ENCODE measurements around the gene CSNK2A2.

CSNK2A2 gene

DNA sequence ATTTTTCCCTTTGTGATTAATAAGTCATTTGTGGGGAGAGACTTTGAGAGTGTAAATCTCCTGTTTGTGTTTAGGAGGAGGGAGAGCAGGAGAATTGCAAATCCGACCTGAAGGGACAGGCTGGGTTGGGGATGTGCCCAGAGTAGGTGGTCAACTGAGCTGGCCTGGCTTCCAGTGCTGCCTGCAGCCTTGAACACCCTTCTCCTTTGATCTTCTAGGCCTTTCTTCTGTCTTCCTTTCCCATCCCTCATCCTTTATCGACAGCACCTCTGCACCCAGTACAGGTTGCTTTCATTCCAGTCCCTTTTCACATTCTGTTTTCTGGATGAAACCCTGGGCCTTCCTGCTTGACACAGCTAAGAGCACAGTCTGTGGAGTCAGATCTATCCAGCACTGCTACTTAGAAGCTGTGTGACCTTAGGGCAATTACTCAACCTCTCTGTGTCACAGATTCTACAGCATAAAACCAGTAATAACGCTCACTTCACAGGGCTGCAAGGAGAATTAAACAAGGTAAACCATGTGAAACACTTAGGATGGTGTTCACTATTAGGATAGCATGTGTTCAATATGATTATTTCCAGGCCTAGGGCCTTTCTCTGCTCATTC is 1.0 kb upstream of the CSNK2A2 start:
- no peak for DNase-seq
- no peak for ATAC-seq

DNA sequence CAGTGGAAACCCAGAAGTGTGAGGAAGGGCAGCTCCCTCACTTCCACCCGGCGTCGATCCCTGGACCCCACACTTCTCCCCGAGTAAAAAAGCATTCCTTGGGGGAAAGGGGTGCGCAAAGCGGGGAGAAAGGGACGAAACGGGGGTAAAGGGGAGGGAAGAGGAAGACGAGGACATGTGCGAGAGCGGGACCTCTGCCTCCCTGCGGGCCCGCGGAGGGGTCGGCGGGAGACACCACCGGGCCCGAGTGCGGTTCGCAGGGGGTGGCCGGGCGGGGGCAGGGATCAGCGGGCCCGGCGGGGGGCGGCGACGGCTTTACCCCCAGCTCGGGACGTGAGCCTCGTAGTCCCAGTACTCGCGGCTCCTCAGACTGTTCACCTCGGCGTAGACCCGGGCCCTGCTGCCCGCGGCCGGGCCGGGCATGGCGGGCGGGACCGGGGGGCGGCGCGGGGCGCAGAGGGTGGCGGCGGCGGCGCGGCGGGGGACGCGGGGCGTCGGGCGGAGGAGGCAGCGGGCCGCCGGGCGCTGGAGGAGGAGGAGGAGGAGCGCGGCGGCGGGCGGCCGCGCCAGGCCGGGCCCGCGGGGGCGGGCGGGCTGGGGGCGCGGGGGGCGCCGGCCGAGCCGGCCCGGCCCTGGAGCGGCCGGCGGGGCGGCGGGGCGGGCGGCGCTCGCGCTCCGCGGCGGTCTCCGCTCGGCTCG is 443 bp downstream of the CSNK2A2 start:
- DNase-seq = peak; percentile 25
- peak; percentile 30 for ATAC-seq

DNA sequence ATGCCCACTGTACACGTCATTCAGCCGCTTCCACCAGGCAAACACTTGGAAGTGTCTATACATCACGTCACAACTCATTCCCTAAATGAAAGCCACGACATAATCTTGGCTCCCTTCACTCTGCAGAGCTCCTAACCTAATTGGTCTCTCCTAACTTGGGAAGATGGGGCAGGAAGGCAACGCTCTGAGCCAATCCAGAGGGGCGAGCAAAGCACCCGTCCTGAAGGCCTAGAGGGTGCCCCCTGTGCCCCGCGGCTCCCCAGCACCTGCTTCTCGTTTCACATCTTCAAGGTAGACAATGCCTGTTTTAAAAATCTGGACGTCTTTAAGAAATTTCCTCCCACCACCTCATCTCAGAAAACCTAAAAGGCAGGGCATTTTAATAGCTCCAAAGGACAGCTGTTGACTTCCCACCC is 1.0 kb downstream of the CSNK2A2 start:
- DNase-seq = peak; percentile 20
- ATAC-seq = no peak

DNA sequence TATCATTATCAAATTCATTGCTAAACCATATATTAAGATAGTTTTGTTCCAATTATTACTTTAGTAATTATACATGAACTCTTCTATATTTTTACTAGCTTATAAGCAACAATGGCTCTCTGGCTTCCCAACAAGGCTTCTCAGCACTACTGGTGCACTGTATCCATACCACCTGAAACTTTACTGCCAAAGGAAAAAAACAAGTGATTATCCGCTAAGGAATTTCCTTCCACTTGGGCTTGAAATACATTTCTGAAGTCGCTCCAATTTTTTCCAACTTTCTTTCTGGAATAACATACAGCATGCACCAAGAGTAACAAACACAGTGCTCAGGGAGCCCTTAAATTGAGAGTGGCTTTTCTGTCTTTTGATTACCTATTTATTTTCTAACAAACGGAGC is 2.1 kb downstream of the CSNK2A2 start:
- ATAC-seq (no peak), DNase-seq (no peak)

DNA sequence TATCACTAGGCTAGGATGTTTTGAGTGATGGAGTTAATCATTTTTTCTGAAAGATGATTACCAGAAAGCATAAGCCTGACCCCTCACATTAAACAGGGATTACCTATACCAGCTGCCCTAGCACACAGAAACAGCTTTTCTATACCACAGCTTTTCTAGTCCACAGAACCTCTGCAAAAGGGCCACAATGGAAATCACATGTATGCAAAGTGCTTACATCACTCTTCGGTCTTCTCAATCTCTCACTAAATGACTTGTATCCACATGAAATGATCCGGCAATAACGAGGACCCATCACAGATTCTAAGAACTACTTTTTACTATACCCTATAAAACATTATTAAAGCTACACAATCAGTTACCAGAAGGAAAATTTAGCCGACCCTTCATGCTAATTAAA is 2.6 kb downstream of the CSNK2A2 start:
- ATAC-seq (no peak), DNase-seq (no peak)

DNA sequence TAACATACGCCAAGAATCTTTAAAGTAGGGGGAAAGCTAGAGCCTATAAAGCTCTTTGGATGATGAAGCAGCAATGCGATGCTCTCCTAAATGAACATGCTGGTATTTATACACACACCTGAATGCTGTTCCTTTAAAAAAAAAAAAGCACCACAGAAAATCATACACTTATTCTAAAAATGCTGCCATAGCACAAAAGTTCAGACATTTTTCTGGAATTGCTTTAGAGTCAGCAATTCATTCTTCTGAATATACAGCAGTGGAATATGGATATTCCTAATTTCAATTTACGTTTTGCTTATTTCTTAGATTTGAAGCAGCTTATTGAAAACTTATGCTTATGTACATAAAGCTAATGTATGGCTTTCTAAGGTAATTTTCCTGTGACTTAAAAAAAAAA is 3.1 kb downstream of the CSNK2A2 start:
- no peak for DNase-seq
- no peak for ATAC-seq

DNA sequence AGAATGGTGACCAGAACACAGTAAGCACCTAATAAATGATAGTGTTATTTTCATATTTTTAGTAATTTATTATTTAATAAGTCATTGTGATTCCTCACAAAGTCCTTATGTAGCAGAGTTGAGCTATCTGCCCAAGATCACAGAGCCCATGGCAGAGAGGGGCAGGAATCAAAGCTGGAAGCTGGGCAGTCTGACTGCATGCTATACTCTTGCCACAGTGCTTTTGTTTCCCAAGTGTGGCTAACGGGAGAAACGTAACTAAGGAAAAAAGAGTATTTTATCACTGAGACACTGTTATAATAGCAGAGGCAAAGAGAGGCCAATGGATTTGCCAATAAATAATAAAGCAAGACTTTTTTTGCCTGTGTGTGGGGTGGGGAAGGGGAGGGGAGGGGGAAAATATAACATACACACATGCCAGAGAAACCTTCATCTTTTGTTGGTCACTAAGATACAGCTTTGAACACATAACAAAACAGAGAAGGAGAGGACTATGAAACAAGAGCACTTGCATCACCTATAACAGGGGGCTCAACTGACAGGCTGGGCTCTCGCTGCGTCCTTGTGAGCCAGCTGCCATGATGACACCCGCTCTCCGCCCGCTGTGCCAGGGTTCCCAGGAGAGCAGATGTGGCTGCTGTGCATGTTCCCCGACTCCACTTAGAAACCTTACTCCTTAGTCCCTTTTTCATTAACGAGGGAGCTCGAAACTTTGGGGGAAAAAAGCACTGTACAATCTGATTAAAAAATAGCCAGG is 10.1 kb downstream of the CSNK2A2 start:
- DNase-seq (no peak), ATAC-seq (no peak)

DNA sequence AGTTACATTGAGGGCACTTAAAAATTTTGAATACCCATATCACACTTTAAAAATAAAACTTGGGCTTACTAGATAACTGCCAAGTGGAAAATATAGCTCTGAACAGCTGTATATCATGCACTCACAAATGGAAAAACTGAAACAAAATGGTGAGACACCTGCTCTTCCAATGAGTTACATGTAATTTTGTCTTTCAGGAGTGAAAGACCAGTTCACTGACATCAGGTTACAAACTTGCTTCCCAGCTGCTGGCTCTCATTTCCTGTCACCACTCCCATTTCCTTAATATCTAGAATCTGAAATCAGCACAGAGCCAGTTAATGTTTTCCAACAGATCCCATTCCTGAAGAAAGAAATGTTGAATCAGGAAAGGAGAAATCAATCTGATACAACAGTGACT is 10.8 kb downstream of the CSNK2A2 start:
- DNase-seq = no peak
- no peak for ATAC-seq

DNA sequence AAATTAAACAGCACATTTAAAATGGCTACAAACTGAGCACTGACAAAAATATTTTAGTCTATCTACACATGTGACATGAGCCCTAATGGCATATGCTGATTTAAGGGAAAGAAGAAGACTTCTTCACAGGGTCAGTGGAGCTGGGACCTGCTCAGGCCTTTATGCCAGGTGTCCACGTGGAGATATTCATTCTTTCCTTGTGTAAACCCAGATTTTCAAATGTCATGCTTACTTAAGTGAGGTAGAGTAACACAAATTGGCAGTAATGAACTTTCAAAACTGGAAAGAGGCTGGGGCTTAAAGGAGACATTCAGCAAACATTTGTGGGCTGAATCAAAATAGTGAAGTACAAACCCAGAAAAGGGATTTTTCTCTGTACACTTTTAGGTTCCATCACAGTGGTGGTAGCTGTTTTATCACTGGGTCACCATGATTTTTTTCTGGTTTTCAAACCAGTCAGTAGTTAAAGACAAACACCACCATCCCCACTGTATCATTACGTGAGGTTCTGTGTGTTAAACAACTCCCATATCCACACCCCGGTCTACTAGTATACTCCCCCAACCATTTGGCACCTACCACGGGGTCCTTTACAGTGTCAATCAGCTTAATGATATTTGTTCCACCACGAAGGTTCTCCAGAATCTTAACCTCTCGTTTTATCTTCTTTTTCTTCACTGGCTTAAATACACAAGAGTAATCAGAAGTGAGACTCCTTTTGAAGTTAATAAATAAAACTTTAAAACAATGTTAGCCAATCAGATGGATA is 11.5 kb downstream of the CSNK2A2 start:
- DNase-seq (no peak), ATAC-seq (no peak)

DNA sequence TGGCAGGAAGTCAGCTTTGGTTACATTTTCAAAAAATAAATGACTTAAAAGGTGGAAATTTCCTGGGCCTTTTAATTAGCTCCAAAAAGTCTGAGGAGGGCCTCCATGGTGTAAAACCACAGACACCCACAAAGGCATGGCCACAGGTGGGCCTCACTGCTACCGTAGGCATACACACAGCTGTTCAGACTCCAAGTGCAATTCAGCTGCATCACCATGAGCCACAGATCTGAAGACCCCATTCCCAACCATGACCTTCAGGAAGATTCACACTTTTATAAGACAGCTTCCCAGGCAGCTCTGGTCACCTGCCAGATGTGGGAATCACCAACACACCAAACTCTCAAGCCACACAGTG is 20.6 kb downstream of the CSNK2A2 start:
- ATAC-seq = peak; percentile 88
- DNase-seq = peak; percentile 28

DNA sequence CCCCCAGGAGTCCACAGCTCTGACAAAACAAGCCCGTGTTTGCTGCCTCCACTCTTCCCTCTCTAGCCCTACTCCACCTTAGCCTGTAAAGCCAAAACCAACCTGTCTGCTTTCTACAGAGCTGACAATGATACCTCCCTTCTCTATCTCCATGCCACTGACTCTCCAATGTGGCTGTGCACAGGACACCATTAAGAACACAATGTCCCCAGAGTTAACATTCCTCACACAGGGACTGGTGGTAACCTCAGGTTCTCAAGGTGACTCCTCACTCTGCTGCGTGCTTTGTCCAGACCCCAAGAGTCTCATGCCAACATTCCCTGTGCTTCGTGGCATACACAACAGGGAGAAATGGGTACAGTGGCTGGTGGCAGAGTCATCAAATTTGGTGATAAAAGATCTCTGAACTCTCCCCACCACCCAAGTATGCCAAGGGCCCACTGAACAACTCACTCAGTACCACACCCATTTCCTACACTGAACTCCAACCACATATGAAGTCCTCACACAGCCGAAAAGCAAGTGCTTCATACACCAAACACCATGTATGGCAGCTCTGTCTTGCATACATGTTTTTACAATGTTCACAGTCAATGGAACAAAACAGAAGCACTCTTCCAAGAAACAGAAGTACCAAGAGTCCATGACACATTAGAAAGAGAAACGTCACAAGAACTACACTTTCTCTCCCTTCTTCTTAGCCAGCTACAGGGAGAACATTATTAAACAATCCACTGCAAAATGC is 21.1 kb downstream of the CSNK2A2 start:
- ATAC-seq (peak; percentile 66), DNase-seq (no peak)

DNA sequence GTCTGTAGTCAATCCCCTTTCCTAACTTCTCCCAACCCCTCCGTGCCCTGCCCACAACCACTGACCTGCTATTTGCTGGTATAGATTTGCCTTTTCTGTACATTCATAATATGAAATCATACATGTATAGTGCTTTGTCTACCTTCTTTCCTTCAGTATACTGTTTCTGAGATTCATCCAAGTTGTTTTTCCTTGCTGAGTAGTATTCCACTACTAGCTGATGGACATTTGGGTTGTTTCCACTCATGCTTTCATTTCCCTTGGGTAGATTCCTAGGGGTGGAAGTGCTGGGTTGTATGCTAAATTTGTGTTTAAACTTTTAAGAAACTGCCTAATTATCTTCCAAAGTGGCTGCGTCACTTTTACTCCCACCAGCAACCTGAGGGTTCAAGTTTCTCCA is 27.7 kb downstream of the CSNK2A2 start:
- DNase-seq (no peak), ATAC-seq (no peak)

DNA sequence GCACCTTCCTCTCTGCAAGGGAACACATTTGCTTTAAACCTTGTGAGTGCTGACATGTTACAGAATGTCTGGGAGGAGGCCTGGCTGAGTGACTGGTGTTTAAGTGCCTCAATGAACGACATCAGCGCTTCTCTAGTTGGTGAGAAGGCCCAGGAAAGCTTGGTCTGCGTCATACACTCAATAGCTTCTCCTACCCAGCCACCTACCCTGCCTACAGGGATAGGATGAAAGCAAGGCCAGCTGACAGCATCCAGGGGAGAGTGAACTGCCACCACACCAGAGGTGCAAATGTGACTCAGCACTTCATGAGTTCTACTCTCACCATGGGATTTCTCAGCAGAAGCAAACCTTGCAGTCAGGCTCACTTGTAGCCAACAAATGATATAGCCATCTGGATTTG is 37.1 kb downstream of the CSNK2A2 start:
- no peak for ATAC-seq
- no peak for DNase-seq

DNA sequence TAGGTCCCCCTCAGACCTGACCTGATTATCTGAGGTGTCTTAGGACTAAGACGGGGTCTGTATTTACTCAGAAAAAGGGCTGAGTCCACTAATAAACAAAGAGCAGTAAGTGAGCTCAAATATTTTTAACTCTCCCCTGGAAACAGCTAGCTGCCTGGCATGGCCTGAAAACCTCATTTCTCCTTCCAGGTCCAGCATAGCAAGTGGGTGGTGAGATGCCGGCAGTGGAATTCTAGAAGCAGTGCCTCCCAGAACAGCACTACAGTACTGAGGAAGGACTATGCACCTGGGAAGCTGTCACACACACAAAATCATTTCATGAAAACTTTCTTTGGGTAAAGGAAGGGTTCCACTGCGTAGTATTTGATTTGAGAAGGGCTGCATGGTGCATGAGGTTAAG is 39.2 kb downstream of the CSNK2A2 start:
- ATAC-seq = no peak
- no peak for DNase-seq

DNA sequence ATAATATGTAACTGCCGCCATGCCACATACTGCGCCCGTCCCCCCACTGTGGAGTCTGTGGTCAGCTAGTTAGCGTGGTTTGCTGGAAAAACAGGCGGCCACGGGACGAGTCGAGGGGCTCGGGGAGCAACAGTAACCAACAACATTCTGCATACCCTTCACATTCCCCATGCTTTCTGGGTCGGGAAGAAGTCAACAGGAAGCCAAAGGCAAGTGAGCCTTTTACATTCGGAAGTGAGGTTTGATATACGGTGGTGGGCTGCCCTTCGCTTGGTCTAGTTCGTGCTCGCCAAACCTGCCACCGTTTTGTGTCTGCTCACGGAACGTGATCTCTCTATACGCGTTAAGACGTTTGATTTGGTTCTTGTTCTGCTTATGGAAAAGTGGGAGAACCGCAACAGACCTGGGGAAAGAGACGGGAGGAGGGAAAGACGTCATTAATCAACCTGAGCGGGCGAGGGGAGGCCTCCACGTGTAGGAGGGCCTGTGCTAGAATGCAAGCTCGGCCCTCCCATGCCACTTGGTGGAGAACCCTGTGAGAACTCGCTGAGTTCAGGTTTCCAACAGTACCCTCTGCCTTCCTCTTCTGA is 39.9 kb downstream of the CSNK2A2 start:
- ATAC-seq (no peak), DNase-seq (no peak)

DNA sequence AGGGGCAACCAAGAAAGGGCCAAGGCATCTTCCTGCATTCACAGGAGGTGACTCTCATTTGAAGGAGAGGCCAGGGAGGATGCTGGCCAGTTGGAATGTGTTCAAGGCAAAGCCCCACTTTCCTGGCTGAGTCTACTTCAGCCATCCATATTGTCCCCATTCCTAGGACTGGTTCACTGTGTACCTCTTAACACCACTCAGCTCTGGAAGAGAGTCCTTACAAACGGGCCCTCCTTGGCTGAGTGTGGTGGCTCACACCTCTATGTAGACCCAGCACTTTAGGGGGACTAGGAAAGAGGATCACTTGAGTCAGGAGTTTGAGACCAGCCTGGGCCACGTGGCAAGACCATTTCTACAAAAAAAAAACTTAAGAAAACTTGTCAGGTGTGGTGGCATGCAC is 40.7 kb downstream of the CSNK2A2 start:
- DNase-seq (no peak), ATAC-seq (no peak)

DNA sequence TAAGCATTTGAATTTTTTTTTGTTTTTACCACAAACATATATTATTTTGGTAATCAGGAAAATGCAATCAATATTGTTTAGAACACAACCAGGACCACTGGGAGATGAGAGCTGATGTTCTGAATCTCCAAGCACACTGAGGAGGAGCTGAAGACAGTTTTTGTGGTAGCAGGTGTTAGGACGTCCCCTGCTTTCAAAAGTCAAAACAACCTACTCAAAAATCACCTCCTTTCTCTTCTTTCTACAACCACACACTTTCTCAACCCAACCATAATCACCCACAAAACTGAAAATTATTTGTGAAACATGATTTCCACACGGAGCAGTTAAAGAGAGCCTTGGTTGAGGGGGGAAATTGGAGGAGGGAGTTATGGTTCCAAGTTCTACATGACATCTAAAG is 42.1 kb downstream of the CSNK2A2 start:
- DNase-seq = no peak
- no peak for ATAC-seq

DNA sequence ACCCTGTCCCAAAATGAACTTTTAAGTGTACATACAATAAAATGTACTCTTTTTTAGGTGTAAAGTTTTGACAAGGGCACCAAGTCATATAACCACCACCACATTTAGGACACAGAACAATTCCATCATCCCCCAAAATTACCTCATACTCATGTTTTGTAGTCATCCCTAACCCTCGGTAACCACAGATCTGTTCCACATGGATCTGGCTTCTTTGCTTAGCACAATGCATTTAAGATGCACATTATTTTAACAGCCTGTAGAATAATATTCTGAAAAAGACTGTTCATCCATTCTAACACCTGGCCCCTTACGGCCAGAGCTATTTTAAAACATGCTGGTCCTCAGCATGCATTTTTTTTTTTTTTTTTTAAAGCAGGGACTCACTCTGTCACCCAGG is 43.6 kb downstream of the CSNK2A2 start:
- DNase-seq (no peak), ATAC-seq (no peak)

DNA sequence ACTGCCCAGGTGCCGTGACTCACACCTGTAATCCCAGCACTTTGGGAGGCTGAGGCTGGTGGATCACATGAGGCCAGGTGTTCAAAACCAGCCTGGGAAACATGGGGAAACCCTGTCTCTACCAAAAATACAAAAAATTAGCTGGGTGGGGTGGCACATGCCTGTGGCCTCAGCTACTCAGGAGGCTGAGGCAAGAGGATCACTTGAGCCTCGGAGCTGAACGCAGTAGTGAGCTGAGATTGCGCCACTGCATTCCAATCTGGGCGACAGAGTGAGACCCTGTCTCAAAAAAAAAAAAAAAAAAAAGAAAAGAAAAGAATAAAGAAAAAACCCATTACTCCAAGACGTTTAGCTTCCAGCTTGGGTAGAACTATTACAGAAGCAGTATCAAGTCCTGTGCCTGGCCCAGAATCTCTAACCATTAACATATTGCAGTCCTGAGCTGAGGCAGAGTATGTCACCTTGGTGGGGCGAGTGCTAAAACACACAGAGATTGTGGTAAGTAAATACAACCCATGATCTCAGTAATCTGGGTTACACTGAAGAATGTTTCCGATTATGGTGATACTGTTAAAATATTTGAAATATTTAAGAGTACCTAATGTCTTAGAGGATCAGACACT is 45.5 kb downstream of the CSNK2A2 start:
- ATAC-seq (no peak), DNase-seq (no peak)

DNA sequence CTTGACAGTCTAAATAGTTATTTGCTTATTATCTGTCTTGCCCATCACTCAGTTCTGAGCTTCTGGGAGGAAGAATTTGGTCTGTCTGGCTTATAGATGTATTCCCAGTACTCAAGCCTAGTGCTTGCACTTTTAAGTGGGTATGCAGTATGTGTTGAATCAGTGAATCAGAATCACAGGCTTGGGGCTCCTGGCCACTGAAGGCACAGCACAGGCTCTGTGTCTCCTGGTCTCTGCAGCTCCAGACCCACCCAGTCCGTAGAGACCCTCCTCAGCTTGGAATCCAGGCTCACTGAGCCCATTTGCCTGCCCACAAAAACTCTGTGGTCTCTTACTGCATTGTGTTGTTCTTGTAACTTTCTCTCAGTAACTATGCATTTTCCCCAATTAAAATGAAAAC is 49.4 kb downstream of the CSNK2A2 start:
- ATAC-seq = no peak
- no peak for DNase-seq

DNA sequence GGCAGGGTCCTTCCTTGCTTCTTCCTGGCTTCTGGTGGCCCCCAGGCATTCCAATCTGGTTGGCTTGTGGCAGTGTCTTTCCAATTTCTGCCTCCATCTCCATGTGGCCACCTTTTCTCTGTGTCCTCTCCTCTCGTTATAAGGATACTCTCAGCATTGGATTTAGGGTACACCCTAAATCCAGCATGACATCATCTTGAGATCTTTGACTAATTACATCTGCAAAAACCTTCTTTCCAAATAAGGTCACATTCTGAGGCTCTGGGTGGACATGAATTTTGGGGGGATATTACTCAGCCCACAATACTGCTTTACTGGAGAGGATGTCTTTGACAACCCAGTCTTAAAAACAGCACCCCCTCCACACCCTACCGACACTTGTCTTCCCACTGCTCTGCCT is 49.8 kb downstream of the CSNK2A2 start:
- ATAC-seq = no peak

More for the DNA sequence above, 49.8 kb downstream of the CSNK2A2 start:
- no peak for DNase-seq

All from stimulated activated naive CD8-positive, alpha-beta T cell treated with anti-CD3 and anti-CD28 coated beads, Interleukin-15, Interleukin-2, amounts not matched to agents 100 U/mL and 50 U/mL, for 24 hours (primary cell).